ENCODE data around the gene PCMT1. TPM values are rescaled to one million over a fixed set of nuclear protein-coding genes. Genes with fewer than 3 reads are reported as not detected.

The PCMT1 gene
- total and polyA plus RNA-seq, 2 donors = 60.3 to 70.6 TPM

- DNase-seq (ENCODE audit: low read depth in 6 of 9, low spot score in 9 of 9) = no peak
- Histone ChIP-seq H3K36me3 (ENCODE audit: control insufficient read depth in 2 of 2, insufficient read depth in 2 of 2, low read length in 1 of 2) (peaks cover 30 to 48% of the 10 kb centered on the region in 2 donors), H3K4me1 (ENCODE audit: control insufficient read depth in 2 of 2, insufficient read depth in 2 of 2, low read length in 2 of 2) (no peaks in the 10 kb centered on the region), H3K27ac (ENCODE audit: low read depth in 1 of 2, low read length in 1 of 2) (no peak overlapping the region), H3K9me3 (ENCODE audit: control insufficient read depth in 2 of 2, insufficient read depth in 1 of 2, low read length in 1 of 2) (no peaks in the 10 kb centered on the region), H3K27me3 (ENCODE audit: control insufficient read depth in 2 of 2, insufficient read depth in 1 of 2, low read length in 1 of 2) (no peaks in the 10 kb centered on the region), H3K4me3 (ENCODE audit: low read length in 2 of 2) (no peak overlapping the region)
- WGBS = 98% methylated on average over 3 of the region's 3 CpGs
Observed at GRCh38 chr6:149771185-149771584, 21.6 kb downstream of the PCMT1 start.

GRCh38 chr6:149771925-149772324 lies 22.4 kb downstream of the PCMT1 start:
- DNase-seq (ENCODE audit: low read depth in 6 of 9, low spot score in 9 of 9) = no peak
- H3K36me3 ChIP-seq (ENCODE audit: control insufficient read depth in 2 of 2, insufficient read depth in 2 of 2, low read length in 1 of 2) = peaks cover 28 to 47% of the 10 kb centered on the region in 2 donors
- WGBS = 38% methylated on average over 6 of the region's 6 CpGs
- no peak overlapping the region for H3K4me3 ChIP-seq (ENCODE audit: low read length in 2 of 2)
- H3K27me3 ChIP-seq (ENCODE audit: control insufficient read depth in 2 of 2, insufficient read depth in 1 of 2, low read length in 1 of 2) = no peaks in the 10 kb centered on the region
- H3K27ac ChIP-seq (ENCODE audit: low read depth in 1 of 2, low read length in 1 of 2) = no peak overlapping the region
- H3K9me3 ChIP-seq (ENCODE audit: control insufficient read depth in 2 of 2, insufficient read depth in 1 of 2, low read length in 1 of 2) = no peaks in the 10 kb centered on the region
- no peaks in the 10 kb centered on the region for H3K4me1 ChIP-seq (ENCODE audit: control insufficient read depth in 2 of 2, insufficient read depth in 2 of 2, low read length in 2 of 2)

- WGBS = 98% methylated on average over 1 of the region's 1 CpG
- no peak overlapping the region for H3K4me3 ChIP-seq (ENCODE audit: low read length in 2 of 2)
- H3K4me1 ChIP-seq (ENCODE audit: control insufficient read depth in 2 of 2, insufficient read depth in 2 of 2, low read length in 2 of 2) = no peaks in the 10 kb centered on the region
- H3K27me3 ChIP-seq (ENCODE audit: control insufficient read depth in 2 of 2, insufficient read depth in 1 of 2, low read length in 1 of 2) = no peaks in the 10 kb centered on the region
- H3K27ac ChIP-seq (ENCODE audit: low read depth in 1 of 2, low read length in 1 of 2) = no peak overlapping the region
- H3K9me3 ChIP-seq (ENCODE audit: control insufficient read depth in 2 of 2, insufficient read depth in 1 of 2, low read length in 1 of 2) = no peaks in the 10 kb centered on the region
- no peak for DNase-seq (ENCODE audit: low read depth in 6 of 9, low spot score in 9 of 9)
- H3K36me3 ChIP-seq (ENCODE audit: control insufficient read depth in 2 of 2, insufficient read depth in 2 of 2, low read length in 1 of 2) = peaks cover 28 to 36% of the 10 kb centered on the region in 2 donors
Observed at GRCh38 chr6:149777624-149778023, 28.1 kb downstream of the PCMT1 start.

- Histone ChIP-seq H3K4me1 (ENCODE audit: control insufficient read depth in 2 of 2, insufficient read depth in 2 of 2, low read length in 2 of 2) (no peaks in the 10 kb centered on the region), H3K9me3 (ENCODE audit: control insufficient read depth in 2 of 2, insufficient read depth in 1 of 2, low read length in 1 of 2) (no peaks in the 10 kb centered on the region), H3K36me3 (ENCODE audit: control insufficient read depth in 2 of 2, insufficient read depth in 2 of 2, low read length in 1 of 2) (peaks cover 33 to 42% of the 10 kb centered on the region in 2 donors), H3K27ac (ENCODE audit: low read depth in 1 of 2, low read length in 1 of 2) (no peak overlapping the region), H3K4me3 (ENCODE audit: low read length in 2 of 2) (no peak overlapping the region), H3K27me3 (ENCODE audit: control insufficient read depth in 2 of 2, insufficient read depth in 1 of 2, low read length in 1 of 2) (no peaks in the 10 kb centered on the region)
- DNase-seq (ENCODE audit: low read depth in 6 of 9, low spot score in 9 of 9) = no peak
- WGBS = 97% methylated on average over 2 of the region's 2 CpGs
Observed at GRCh38 chr6:149779644-149779963, 30.1 kb downstream of the PCMT1 start.

GRCh38 chr6:149781715-149782114 lies 32.2 kb downstream of the PCMT1 start:
- Histone ChIP-seq H3K9me3 (ENCODE audit: control insufficient read depth in 2 of 2, insufficient read depth in 1 of 2, low read length in 1 of 2) (no peaks in the 10 kb centered on the region), H3K27ac (ENCODE audit: low read depth in 1 of 2, low read length in 1 of 2) (no peak overlapping the region), H3K4me3 (ENCODE audit: low read length in 2 of 2) (no peak overlapping the region), H3K4me1 (ENCODE audit: control insufficient read depth in 2 of 2, insufficient read depth in 2 of 2, low read length in 2 of 2) (no peaks in the 10 kb centered on the region), H3K27me3 (ENCODE audit: control insufficient read depth in 2 of 2, insufficient read depth in 1 of 2, low read length in 1 of 2) (no peaks in the 10 kb centered on the region), H3K36me3 (ENCODE audit: control insufficient read depth in 2 of 2, insufficient read depth in 2 of 2, low read length in 1 of 2) (peaks cover 23 to 27% of the 10 kb centered on the region in 2 donors)
- DNase-seq (ENCODE audit: low read depth in 6 of 9, low spot score in 9 of 9) = no peak

- no peak for DNase-seq (ENCODE audit: low read depth in 6 of 9, low spot score in 9 of 9)
- peaks cover 23 to 27% of the 10 kb centered on the region in 2 donors for H3K36me3 ChIP-seq (ENCODE audit: control insufficient read depth in 2 of 2, insufficient read depth in 2 of 2, low read length in 1 of 2)
- H3K27ac ChIP-seq (ENCODE audit: low read depth in 1 of 2, low read length in 1 of 2) = no peak overlapping the region
- no peaks in the 10 kb centered on the region for H3K27me3 ChIP-seq (ENCODE audit: control insufficient read depth in 2 of 2, insufficient read depth in 1 of 2, low read length in 1 of 2)
- WGBS = 95% methylated on average over 2 of the region's 2 CpGs
- no peaks in the 10 kb centered on the region for H3K4me1 ChIP-seq (ENCODE audit: control insufficient read depth in 2 of 2, insufficient read depth in 2 of 2, low read length in 2 of 2)
- H3K4me3 ChIP-seq (ENCODE audit: low read length in 2 of 2) = no peak overlapping the region
- no peaks in the 10 kb centered on the region for H3K9me3 ChIP-seq (ENCODE audit: control insufficient read depth in 2 of 2, insufficient read depth in 1 of 2, low read length in 1 of 2)
Observed at GRCh38 chr6:149782337-149782736, 32.8 kb downstream of the PCMT1 start.

GRCh38 chr6:149783551-149783950 lies 34.0 kb downstream of the PCMT1 start:
- 99% methylated on average over 3 of the region's 3 CpGs for WGBS
- H3K27me3 ChIP-seq (ENCODE audit: control insufficient read depth in 2 of 2, insufficient read depth in 1 of 2, low read length in 1 of 2) = no peaks in the 10 kb centered on the region
- DNase-seq (ENCODE audit: low read depth in 6 of 9, low spot score in 9 of 9) = no peak
- H3K36me3 ChIP-seq (ENCODE audit: control insufficient read depth in 2 of 2, insufficient read depth in 2 of 2, low read length in 1 of 2) = peaks cover 20 to 25% of the 10 kb centered on the region in 2 donors
- H3K4me3 ChIP-seq (ENCODE audit: low read length in 2 of 2) = no peak overlapping the region
- no peak overlapping the region for H3K27ac ChIP-seq (ENCODE audit: low read depth in 1 of 2, low read length in 1 of 2)
- no peaks in the 10 kb centered on the region for H3K9me3 ChIP-seq (ENCODE audit: control insufficient read depth in 2 of 2, insufficient read depth in 1 of 2, low read length in 1 of 2)
- no peaks in the 10 kb centered on the region for H3K4me1 ChIP-seq (ENCODE audit: control insufficient read depth in 2 of 2, insufficient read depth in 2 of 2, low read length in 2 of 2)

- H3K4me3 ChIP-seq (ENCODE audit: low read length in 2 of 2) = no peak overlapping the region
- H3K27me3 ChIP-seq (ENCODE audit: control insufficient read depth in 2 of 2, insufficient read depth in 1 of 2, low read length in 1 of 2) = no peaks in the 10 kb centered on the region
- H3K9me3 ChIP-seq (ENCODE audit: control insufficient read depth in 2 of 2, insufficient read depth in 1 of 2, low read length in 1 of 2) = no peaks in the 10 kb centered on the region
- no peak overlapping the region for H3K27ac ChIP-seq (ENCODE audit: low read depth in 1 of 2, low read length in 1 of 2)
- H3K4me1 ChIP-seq (ENCODE audit: control insufficient read depth in 2 of 2, insufficient read depth in 2 of 2, low read length in 2 of 2) = no peaks in the 10 kb centered on the region
- 5% methylated on average over 4 of the region's 4 CpGs for WGBS
- H3K36me3 ChIP-seq (ENCODE audit: control insufficient read depth in 2 of 2, insufficient read depth in 2 of 2, low read length in 1 of 2) = peaks cover 14 to 24% of the 10 kb centered on the region in 2 donors
- no peak for DNase-seq (ENCODE audit: low read depth in 6 of 9, low spot score in 9 of 9)
Observed at GRCh38 chr6:149806127-149806526, 56.6 kb downstream of the PCMT1 start.

GRCh38 chr6:149809798-149810197 lies 60.3 kb downstream of the PCMT1 start:
- peaks cover 6 to 14% of the 10 kb centered on the region in 2 donors for H3K36me3 ChIP-seq (ENCODE audit: control insufficient read depth in 2 of 2, insufficient read depth in 2 of 2, low read length in 1 of 2)

GRCh38 chr6:149813351-149813750 lies 63.8 kb downstream of the PCMT1 start:
- WGBS = 98% methylated on average over 3 of the region's 3 CpGs

More at GRCh38 chr6:149809798-149810197, 60.3 kb downstream of the PCMT1 start:
- Histone ChIP-seq H3K27me3 (ENCODE audit: control insufficient read depth in 2 of 2, insufficient read depth in 1 of 2, low read length in 1 of 2) (no peaks in the 10 kb centered on the region), H3K4me3 (ENCODE audit: low read length in 2 of 2) (no peak overlapping the region), H3K27ac (ENCODE audit: low read depth in 1 of 2, low read length in 1 of 2) (no peak overlapping the region), H3K4me1 (ENCODE audit: control insufficient read depth in 2 of 2, insufficient read depth in 2 of 2, low read length in 2 of 2) (no peaks in the 10 kb centered on the region), H3K9me3 (ENCODE audit: control insufficient read depth in 2 of 2, insufficient read depth in 1 of 2, low read length in 1 of 2) (no peaks in the 10 kb centered on the region)
- 21% methylated on average over 2 of the region's 2 CpGs for WGBS
- DNase-seq (ENCODE audit: low read depth in 6 of 9, low spot score in 9 of 9) = peak in 1 of 9 donors; percentile 30

More at GRCh38 chr6:149813351-149813750, 63.8 kb downstream of the PCMT1 start:
- Histone ChIP-seq H3K27ac (ENCODE audit: low read depth in 1 of 2, low read length in 1 of 2) (no peak overlapping the region), H3K4me3 (ENCODE audit: low read length in 2 of 2) (no peak overlapping the region), H3K4me1 (ENCODE audit: control insufficient read depth in 2 of 2, insufficient read depth in 2 of 2, low read length in 2 of 2) (no peaks in the 10 kb centered on the region), H3K9me3 (ENCODE audit: control insufficient read depth in 2 of 2, insufficient read depth in 1 of 2, low read length in 1 of 2) (no peaks in the 10 kb centered on the region), H3K36me3 (ENCODE audit: control insufficient read depth in 2 of 2, insufficient read depth in 2 of 2, low read length in 1 of 2) (peaks cover 3 to 10% of the 10 kb centered on the region in 2 donors), H3K27me3 (ENCODE audit: control insufficient read depth in 2 of 2, insufficient read depth in 1 of 2, low read length in 1 of 2) (no peaks in the 10 kb centered on the region)
- DNase-seq (ENCODE audit: low read depth in 6 of 9, low spot score in 9 of 9) = no peak
